IPS-20b (cell line): Measurements from ENCODE around the gene FHIT.
"Not testable (repeated sequence)": the region's sequence is repeated elsewhere in the genome, so short reads cannot be mapped to it uniquely, and the experiment has no call there.

Experiments used
- H3K27ac ChIP-seq: one replicate; pipeline ENCODE4 v1.5.1; 2013; ENCODE audit warnings: low read length
- H3K27me3 ChIP-seq: 2 replicates; pipeline ENCODE4 v1.6.1; 2013; ENCODE audit warnings: mild to moderate bottlenecking, low read length, inconsistent platforms; ENCODE audit not compliant: insufficient read depth
- H3K36me3 ChIP-seq: 2 replicates; pipeline ENCODE4 v1.6.1; 2013; ENCODE audit warnings: low read depth, mild to moderate bottlenecking, inconsistent platforms, low read length, moderate library complexity; ENCODE audit not compliant: insufficient read depth
- H3K4me1 ChIP-seq: 2 replicates; pipeline ENCODE4 v1.6.1; 2013; ENCODE audit warnings: mild to moderate bottlenecking, control low read depth, inconsistent platforms, low read length, moderate library complexity; ENCODE audit not compliant: insufficient read depth
- H3K4me3 ChIP-seq: 2 replicates; pipeline ENCODE4 v1.5.1; 2013; ENCODE audit warnings: mild to moderate bottlenecking, low read length, inconsistent platforms
- H3K9ac ChIP-seq: 2 replicates; pipeline ENCODE4 v1.6.1; 2013; ENCODE audit warnings: low read depth, mild to moderate bottlenecking, inconsistent platforms, low read length, moderate library complexity
- H3K9me3 ChIP-seq: 2 replicates; pipeline ENCODE4 v1.6.1; 2013; ENCODE audit warnings: mild to moderate bottlenecking, low read depth, low read length, inconsistent platforms; ENCODE audit not compliant: insufficient read depth

FHIT gene

GRCh38 chr3:61008998-61009380 is 242.3 kb downstream of the FHIT start:
- Histone ChIP-seq H3K4me3 (no peak overlapping the region), H3K4me1 (peaks cover 13% of the 10 kb centered on the region), H3K9me3 (no peaks in the 10 kb centered on the region), H3K9ac (no peak overlapping the region), H3K36me3 (no peaks in the 10 kb centered on the region), H3K27ac (no peak overlapping the region), H3K27me3 (no peaks in the 10 kb centered on the region)

GRCh38 chr3:61008153-61008997 is 242.9 kb downstream of the FHIT start:
- Histone ChIP-seq H3K36me3 (no peaks in the 10 kb centered on the region), H3K4me1 (peaks cover 13% of the 10 kb centered on the region), H3K9me3 (no peaks in the 10 kb centered on the region), H3K27me3 (no peaks in the 10 kb centered on the region), H3K9ac (no peak overlapping the region), H3K4me3 (no peak overlapping the region), H3K27ac (no peak overlapping the region)

- no peaks in the 10 kb centered on the region for H3K27me3 ChIP-seq
- H3K4me1 ChIP-seq = peaks cover 13% of the 10 kb centered on the region
- H3K27ac ChIP-seq = no peak overlapping the region
- H3K36me3 ChIP-seq = no peaks in the 10 kb centered on the region
- no peak overlapping the region for H3K9ac ChIP-seq
- H3K4me3 ChIP-seq = no peak overlapping the region
- H3K9me3 ChIP-seq = no peaks in the 10 kb centered on the region
These were observed 245.7 kb downstream of the FHIT start for GRCh38 chr3:61005591-61005990.

GRCh38 chr3:60998858-60999257 is 252.4 kb downstream of the FHIT start:
- H3K4me1 ChIP-seq = no peaks in the 10 kb centered on the region
- no peaks in the 10 kb centered on the region for H3K27me3 ChIP-seq
- H3K4me3 ChIP-seq = no peak overlapping the region
- H3K9ac ChIP-seq = no peak overlapping the region
- H3K36me3 ChIP-seq = no peaks in the 10 kb centered on the region
- H3K9me3 ChIP-seq = no peaks in the 10 kb centered on the region
- no peak overlapping the region for H3K27ac ChIP-seq

- Histone ChIP-seq H3K4me1 (no peaks in the 10 kb centered on the region), H3K9me3 (no peaks in the 10 kb centered on the region; the same call in 1 of the 2 replicates), H3K9ac (no peak overlapping the region), H3K27me3 (no peaks in the 10 kb centered on the region), H3K4me3 (no peak overlapping the region), H3K27ac (no peak overlapping the region), H3K36me3 (no peaks in the 10 kb centered on the region)
These were observed 258.9 kb downstream of the FHIT start for GRCh38 chr3:60992395-60992794.

DNA sequence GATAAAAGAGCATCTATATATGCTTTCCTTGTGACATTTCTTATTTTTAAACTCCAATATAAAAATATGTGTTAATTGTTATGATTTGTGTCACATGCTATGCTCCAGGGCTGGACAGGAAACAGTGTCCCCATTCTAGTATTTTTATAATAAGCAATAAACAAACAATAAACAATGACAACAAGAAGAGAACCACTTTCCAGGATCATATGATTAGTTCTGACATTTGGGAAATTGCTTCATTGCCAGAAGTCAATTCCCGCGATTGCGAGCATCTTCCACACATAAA is 260.9 kb downstream of the FHIT start:
- no peaks in the 10 kb centered on the region for H3K27me3 ChIP-seq
- no peaks in the 10 kb centered on the region for H3K4me1 ChIP-seq
- no peaks in the 10 kb centered on the region for H3K36me3 ChIP-seq
- no peak overlapping the region for H3K9ac ChIP-seq
- no peak overlapping the region for H3K27ac ChIP-seq
- peaks cover 6% of the 10 kb centered on the region for H3K9me3 ChIP-seq
- no peak overlapping the region for H3K4me3 ChIP-seq

GRCh38 chr3:60989626-60990441 is 261.4 kb downstream of the FHIT start:
- Histone ChIP-seq H3K4me1 (no peaks in the 10 kb centered on the region), H3K27me3 (no peaks in the 10 kb centered on the region), H3K9me3 (peaks cover 6% of the 10 kb centered on the region), H3K4me3 (no peak overlapping the region), H3K9ac (no peak overlapping the region), H3K27ac (no peak overlapping the region), H3K36me3 (no peaks in the 10 kb centered on the region)

DNA sequence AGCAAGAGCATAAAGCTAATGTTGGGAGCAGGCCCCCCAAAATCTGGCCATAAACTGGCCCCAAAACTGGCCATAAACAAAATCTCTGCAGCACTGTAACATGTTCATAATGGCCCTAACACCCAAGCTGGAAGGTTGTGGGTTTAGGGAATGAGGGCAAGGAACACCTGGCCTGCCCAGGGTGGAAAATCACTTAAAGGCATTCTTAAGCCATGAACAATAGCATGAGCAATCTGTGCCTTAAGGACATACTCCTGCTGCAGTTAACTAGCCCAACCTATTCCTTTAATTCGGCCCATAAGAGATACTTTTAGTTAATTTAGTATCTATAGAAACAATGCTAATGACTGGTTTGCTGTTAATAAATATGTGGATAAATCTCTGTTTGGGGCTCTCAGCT is 264.1 kb downstream of the FHIT start:
- H3K27me3 ChIP-seq, H3K9ac ChIP-seq: not testable (repeated sequence)

DNA sequence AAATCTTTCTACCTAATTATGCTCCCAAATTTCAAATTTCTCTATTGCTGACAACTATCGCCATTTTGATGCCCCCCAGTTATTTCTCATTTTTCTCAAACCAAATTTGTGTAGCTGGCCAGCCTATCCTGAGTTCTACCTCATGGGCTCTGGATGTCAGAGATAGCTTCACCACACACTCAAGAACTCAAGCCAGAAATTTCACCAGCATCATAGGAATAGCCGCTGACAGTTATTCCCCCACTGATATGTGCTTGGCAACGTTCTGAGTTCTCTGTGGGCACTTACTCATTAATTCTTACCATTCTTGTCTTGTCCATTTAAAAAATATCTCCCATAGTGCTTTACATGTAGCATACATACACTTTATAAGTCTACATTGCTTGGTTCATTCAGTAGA is 264.7 kb downstream of the FHIT start:
- Histone ChIP-seq H3K36me3 (no peaks in the 10 kb centered on the region), H3K4me1 (no peaks in the 10 kb centered on the region), H3K4me3 (no peak overlapping the region), H3K9me3 (peaks cover 18% of the 10 kb centered on the region), H3K27me3 (no peaks in the 10 kb centered on the region), H3K27ac (no peak overlapping the region), H3K9ac (no peak overlapping the region)

More for the DNA sequence above, 264.1 kb downstream of the FHIT start:
- H3K4me3 ChIP-seq, H3K4me1 ChIP-seq, H3K27ac ChIP-seq, H3K36me3 ChIP-seq: not testable (repeated sequence)
- peaks cover 18% of the 10 kb centered on the region for H3K9me3 ChIP-seq

DNA sequence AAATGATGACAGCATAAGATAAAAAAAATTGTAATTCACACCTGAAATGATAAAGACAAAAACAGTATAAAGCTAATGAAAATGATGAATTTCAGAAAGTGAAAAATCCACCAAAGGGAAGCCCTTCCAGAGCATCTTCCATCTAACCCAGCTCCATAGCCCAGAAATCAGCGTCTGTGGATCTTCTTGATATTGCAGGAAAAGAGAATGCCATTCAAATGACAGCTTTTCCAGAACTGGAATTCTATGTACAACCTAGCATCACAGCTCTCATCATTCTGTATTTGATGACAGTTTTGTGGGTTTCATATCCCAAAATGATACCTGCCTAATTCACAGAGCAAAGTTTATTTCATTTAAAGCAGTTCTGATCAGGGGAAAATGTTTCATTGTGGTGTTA is 267.3 kb downstream of the FHIT start:
- Histone ChIP-seq H3K9me3 (peaks cover 18% of the 10 kb centered on the region), H3K4me1 (no peaks in the 10 kb centered on the region), H3K36me3 (no peaks in the 10 kb centered on the region), H3K4me3 (no peak overlapping the region), H3K9ac (no peak overlapping the region), H3K27ac (no peak overlapping the region), H3K27me3 (no peaks in the 10 kb centered on the region)

- Histone ChIP-seq H3K4me3 (no peak overlapping the region), H3K4me1 (no peaks in the 10 kb centered on the region), H3K9ac (no peak overlapping the region), H3K27ac (no peak overlapping the region), H3K9me3 (peaks cover 11% of the 10 kb centered on the region; the same call in 1 of the 2 replicates), H3K36me3 (no peaks in the 10 kb centered on the region), H3K27me3 (no peaks in the 10 kb centered on the region)
These were observed 270.9 kb downstream of the FHIT start for GRCh38 chr3:60980342-60980692.
